GM18873 (cell line): ENCODE results near the gene EHMT1.
"Not testable (repeated sequence)": the region's sequence is repeated elsewhere in the genome, so short reads cannot be mapped to it uniquely, and the experiment has no call there.

Source experiments
- ATAC-seq: cut with Tn5 transposase; IDR thresholded peaks from one replicate; pipeline ENCODE4 v1.9.1; 2021; ENCODE audit warnings: mild to moderate bottlenecking, moderate library complexity, moderate number of reproducible peaks; ENCODE audit not compliant: unreplicated experiment, low FRiP score

EHMT1 gene

DNA sequence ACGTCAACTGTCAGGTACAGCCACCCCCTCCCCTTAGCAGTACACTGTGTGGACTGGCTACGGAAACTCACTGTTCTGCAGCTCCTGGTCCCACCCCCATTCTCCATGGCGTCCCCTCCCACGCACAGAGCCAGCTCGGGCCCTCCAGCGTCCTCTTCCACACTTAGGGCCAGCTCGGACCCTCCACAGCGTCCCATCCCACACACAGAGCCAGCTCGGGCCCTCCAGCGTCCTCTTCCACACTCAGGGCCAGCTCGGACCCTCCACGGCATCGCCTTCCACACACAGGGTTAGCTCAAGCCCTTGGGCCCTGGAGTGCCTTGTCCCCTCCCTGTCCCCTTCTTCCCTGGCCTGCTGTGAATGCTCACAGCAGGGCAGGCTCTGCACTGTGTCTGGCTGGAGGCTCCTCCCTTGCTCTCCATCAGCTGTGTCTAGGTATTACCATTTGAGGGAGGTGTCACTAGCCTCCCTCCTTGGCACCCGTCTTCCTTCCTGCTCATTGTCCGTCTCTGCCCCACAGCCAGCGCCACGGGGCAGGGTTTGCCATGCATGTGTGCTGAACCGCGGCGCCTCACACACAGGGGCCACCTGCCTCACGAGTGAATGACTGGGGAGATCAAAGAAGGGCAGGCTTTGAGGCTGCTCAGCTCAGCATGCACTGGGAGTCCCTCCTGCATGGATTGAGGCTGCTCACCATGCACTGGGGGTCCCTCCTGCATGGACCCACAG, 180.3 kb downstream of the EHMT1 start:
- no peak for ATAC-seq

- no peak for ATAC-seq
These were observed 180.8 kb downstream of the EHMT1 start for GRCh38 chr9:137799630-137799983.

- no peak for ATAC-seq
These were observed 181.6 kb downstream of the EHMT1 start for GRCh38 chr9:137800196-137801022.

DNA sequence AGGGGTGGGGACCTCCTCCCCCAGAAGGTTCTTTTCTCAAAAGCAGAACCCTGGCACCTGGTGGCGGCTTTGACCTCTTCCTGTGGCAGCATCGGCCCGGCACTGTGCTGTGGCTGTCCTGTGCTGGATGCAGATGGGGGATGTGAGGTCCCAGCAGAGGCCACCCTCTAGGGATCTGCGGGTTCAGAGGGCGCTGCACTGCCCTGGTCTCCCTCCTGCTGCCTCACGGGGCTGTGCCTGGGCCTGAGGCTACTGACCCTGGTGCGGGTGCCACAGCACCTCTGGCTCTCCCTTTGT, 182.2 kb downstream of the EHMT1 start:
- no peak for ATAC-seq

DNA sequence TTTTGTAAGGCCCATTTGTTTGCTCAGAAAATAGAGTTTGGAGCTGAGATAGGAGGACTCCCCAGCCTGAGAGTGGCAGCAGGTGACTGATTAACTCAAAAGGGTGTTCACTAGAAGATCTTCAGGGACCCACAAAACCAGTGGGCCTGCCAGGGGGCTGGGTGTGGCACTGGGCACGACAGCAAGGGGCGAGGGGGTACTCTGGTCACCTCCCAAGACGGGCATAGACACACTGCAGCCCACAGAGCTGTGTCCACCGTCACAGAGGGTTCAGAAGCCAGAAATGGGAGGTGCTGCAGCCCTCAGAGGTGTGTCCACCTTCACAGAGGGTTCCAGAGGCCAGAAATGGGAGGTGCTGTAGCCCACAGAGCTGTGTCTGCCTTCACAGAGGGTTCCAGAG, 183.2 kb downstream of the EHMT1 start:
- no peak for ATAC-seq

DNA sequence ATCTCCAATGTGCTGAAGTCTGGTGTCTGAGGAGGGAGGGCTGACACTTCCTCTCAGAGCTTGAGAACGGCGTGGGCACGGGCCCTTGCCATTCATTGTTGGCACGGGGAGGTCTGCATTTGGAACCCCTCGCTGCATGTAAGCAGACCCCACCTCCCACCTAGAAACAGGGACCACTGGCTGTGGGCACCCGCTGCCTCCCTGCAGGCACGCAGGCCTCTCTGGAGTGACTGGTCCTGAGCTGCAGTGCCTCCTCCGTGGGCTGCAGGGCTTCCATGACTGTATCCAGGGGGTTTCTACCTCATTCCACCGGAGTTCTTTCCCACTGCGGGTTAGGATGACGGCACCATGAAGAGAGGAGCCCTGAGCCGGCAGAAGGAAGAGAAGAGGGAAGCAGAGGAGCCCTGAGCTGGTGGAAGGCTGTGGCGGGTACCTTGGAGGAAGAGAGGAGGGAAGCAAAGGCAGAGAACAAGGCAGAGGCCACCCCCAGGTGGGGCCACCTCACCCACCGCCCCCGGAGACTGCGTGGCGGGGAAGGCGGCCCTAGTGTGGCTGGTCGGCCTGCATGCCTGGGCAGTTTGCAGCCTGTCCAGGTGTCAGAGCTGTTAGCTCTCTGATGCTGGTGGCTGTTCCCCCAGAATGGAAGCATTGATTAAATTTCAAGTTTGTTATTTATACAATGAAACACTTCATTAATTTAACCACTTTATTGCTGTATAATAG, 183.9 kb downstream of the EHMT1 start:
- no peak for ATAC-seq

DNA sequence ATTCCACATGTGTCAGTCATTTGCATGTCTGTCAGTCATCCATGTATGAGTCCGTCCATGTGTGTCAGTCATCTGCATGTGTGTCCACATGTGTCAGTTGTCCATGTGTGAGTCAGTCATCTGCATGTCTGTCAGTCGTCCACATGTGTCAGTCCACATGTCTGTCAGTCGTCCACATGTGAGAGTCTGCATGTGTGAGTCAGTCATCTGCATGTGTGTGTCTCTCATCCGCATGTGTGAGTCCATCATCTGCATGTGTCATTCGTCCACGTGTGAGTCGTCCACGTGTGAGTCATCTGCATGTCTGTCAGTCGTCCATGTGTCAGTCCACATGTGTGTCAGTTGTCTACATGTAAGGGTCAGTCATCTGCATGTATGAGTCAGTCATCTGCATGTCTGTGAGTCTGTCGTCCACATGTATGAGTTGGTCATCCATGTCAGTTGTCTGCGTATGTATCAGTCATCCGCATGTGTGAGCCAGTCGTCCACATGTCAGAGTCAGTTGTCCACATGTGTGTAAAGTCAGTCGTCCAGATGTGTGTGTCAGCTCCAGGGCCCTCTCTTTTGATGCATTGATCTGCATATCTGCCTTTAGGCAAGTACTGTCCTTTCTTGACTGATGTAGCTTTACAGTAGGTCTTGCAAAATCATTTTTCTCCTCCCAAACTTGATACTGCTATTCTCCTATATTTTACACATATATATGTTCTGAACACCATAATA, 186.3 kb downstream of the EHMT1 start:
- no peak for ATAC-seq

- no peak for ATAC-seq
These were observed 189.2 kb downstream of the EHMT1 start for GRCh38 chr9:137807721-137808703.

- no peak for ATAC-seq
These were observed 190.3 kb downstream of the EHMT1 start for GRCh38 chr9:137809040-137809576.

- not testable (repeated sequence) for ATAC-seq
These were observed 191.1 kb downstream of the EHMT1 start for GRCh38 chr9:137809726-137810450.

GRCh38 chr9:137811283-137811870, 192.6 kb downstream of the EHMT1 start:
- no peak for ATAC-seq

- no peak for ATAC-seq
These were observed 193.7 kb downstream of the EHMT1 start for GRCh38 chr9:137812356-137813023.

- ATAC-seq = no peak
These were observed 194.4 kb downstream of the EHMT1 start for GRCh38 chr9:137813167-137813566.

DNA sequence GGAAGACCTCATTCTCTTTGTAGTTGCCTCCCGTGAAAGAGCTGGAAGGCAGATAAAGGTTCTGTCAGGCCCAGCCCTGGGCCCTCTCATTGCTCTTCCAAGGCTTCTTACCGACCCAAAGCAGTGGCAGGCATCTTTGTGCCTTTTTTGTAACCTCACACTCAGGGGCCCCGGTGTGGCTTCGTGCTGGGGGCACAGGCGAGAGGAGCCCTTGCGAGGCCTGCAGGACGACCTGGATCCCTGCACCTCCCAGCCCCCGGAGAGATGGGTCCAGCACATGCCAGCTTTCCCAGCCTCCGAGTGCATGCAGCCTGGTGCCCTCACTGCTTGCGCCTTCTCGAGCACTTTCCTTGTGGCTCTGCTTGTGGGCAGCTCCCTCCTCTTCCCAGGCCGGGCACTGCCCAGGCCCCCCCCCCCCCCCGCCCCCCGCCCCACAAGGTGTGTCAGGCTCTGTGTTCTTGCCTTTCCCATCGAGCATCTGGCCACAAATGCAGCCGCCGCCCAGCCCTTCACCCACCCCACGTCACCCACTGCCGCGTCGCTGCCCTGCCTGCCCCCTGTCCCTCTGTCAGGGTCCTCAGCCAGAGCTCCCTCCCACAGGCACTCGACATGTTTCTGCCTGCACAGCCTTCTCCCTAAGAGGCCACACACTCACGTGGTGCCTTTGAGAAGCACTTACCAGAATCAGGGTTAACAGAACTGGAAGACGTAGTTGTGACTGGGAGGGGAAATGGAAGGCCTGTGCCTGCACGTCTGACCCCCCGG, 195.0 kb downstream of the EHMT1 start:
- ATAC-seq = no peak

DNA sequence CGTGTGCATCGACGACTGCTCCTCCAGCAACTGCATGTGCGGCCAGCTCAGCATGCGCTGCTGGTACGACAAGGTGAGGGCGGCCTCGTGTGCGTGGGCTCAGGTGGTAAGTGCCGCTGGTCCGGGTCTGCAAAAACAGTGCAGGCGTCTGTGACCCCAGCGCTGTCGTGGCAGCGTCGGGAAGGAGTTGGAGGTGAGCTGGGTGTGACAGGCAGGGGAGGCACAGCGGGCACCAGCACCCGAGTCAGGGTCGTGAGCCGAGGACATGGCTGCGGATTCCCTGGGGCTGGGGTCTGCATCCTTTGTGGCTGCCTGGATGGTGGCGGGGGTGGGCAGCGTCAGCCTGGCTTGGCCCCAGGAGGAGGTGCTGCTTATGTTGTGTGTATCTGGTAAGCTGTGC, 195.6 kb downstream of the EHMT1 start:
- no peak for ATAC-seq

DNA sequence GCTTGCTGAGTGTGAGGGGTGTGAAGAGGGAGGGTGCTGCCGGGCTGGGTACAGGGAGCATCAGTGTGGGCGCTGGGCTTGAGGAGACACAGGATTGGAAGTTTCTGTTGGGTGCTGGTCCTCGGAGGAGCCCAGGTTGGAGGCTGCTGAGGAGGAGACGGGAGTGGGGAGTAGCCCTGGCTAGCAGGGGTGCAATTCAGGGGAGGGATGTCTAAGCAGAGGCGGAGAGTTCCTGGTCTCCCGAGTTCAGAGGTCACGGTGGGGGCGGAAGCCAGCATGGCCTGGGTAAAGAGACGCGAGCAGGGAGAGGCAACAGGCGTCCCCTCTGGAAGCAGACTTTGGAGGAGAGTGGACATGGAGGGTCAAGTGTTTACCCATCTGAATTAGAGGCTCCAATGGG, 196.0 kb downstream of the EHMT1 start:
- no peak for ATAC-seq
